Mesenchymal stem cell (in vitro differentiated cells and primary cell): ENCODE measurements around the gene NSMCE1.

Experiments used
- DNase-seq: peaks from one replicate; pipeline ENCODE4 v3.0.0-alpha.2; 2013
- H2AFZ ChIP-seq: one replicate; pipeline ENCODE4 v1.6.1; 2013; ENCODE audit warnings: low read depth, mild to moderate bottlenecking, control low read depth, inconsistent platforms, low read length, moderate library complexity
- H2AK5ac ChIP-seq: 2 replicates; pipeline ENCODE4 v1.6.1; 2013; ENCODE audit warnings: low read length, moderate library complexity, mild to moderate bottlenecking, inconsistent platforms; ENCODE audit not compliant: severe bottlenecking
- H2BK120ac ChIP-seq: one replicate; pipeline ENCODE4 v1.6.1; 2013; ENCODE audit warnings: low read depth, mild to moderate bottlenecking, inconsistent platforms, low read length, moderate library complexity
- H2BK12ac ChIP-seq, 2 experiments: one replicate each; pipeline ENCODE4 v1.6.1; 2013; ENCODE audit warnings: inconsistent platforms in 2 of 2, low read length in 2 of 2, mild to moderate bottlenecking in 2 of 2, moderate library complexity in 2 of 2, control low read depth in 1 of 2
- H2BK15ac ChIP-seq: one replicate; pipeline ENCODE4 v1.6.1; 2013; ENCODE audit warnings: mild to moderate bottlenecking, low read depth, inconsistent platforms; ENCODE audit not compliant: poor library complexity, severe bottlenecking
- H2BK5ac ChIP-seq: 2 replicates; pipeline ENCODE4 v1.6.1; 2013; ENCODE audit warnings: low read depth, mild to moderate bottlenecking, low read length, control low read depth, inconsistent platforms; ENCODE audit not compliant: poor library complexity, severe bottlenecking
- H3K14ac ChIP-seq, 2 experiments: one replicate each; pipeline ENCODE4 v1.6.1; 2013; ENCODE audit warnings: inconsistent platforms in 2 of 2, low read length in 2 of 2, control low read depth in 1 of 2, mild to moderate bottlenecking in 1 of 2, moderate library complexity in 1 of 2
- H3K18ac ChIP-seq, 2 experiments: one replicate each; pipeline ENCODE4 v1.6.1; 2013; ENCODE audit warnings: inconsistent platforms in 2 of 2, low read length in 2 of 2, control low read depth in 1 of 2, low read depth in 1 of 2, mild to moderate bottlenecking in 1 of 2
- H3K23ac ChIP-seq, 2 experiments: one replicate each; pipeline ENCODE4 v1.6.1; 2013; ENCODE audit warnings: inconsistent platforms in 2 of 2, low read length in 2 of 2, mild to moderate bottlenecking in 2 of 2, moderate library complexity in 2 of 2, control low read depth in 1 of 2
- H3K27ac ChIP-seq: 2 replicates; pipeline ENCODE4 v1.5.1; 2013; ENCODE audit warnings: mild to moderate bottlenecking, moderate library complexity, low read length, control low read depth, inconsistent platforms; ENCODE audit not compliant: poor library complexity, severe bottlenecking
- H3K27me3 ChIP-seq, 2 experiments: 2 replicates each; pipeline versions ENCODE4 v1.6.1 to v1.7.0; 2013; ENCODE audit warnings: low read length in 2 of 2, mild to moderate bottlenecking in 2 of 2, moderate library complexity in 2 of 2, control low read depth in 1 of 2, inconsistent platforms in 1 of 2; ENCODE audit not compliant: control insufficient read depth in 1 of 2, insufficient read depth in 1 of 2
- H3K36me3 ChIP-seq, 2 experiments: 2 replicates each; pipeline versions ENCODE4 v1.6.1 to v1.7.0; 2013; ENCODE audit warnings: low read length in 2 of 2, control low read depth in 1 of 2, inconsistent platforms in 1 of 2, low read depth in 1 of 2, mild to moderate bottlenecking in 1 of 2; ENCODE audit not compliant: insufficient read depth in 2 of 2, control insufficient read depth in 1 of 2
- H3K4ac ChIP-seq, 2 experiments: one replicate each; pipeline ENCODE4 v1.6.1; 2013; ENCODE audit warnings: inconsistent platforms in 2 of 2, low read length in 2 of 2, mild to moderate bottlenecking in 2 of 2, moderate library complexity in 2 of 2, control low read depth in 1 of 2, low read depth in 1 of 2
- H3K4me1 ChIP-seq: 2 replicates; pipeline ENCODE4 v1.6.1; 2013; ENCODE audit warnings: low read depth, low read length, control low read depth; ENCODE audit not compliant: control insufficient read depth, insufficient read depth
- H3K4me2 ChIP-seq: 2 replicates; pipeline ENCODE4 v1.6.1; 2013; ENCODE audit warnings: low read length, mild to moderate bottlenecking, inconsistent platforms; ENCODE audit not compliant: poor library complexity, severe bottlenecking
- H3K4me3 ChIP-seq, 2 experiments: 2 replicates each; pipeline versions ENCODE4 v1.5.1 to v1.7.0; 2013; ENCODE audit warnings: low read length in 2 of 2, mild to moderate bottlenecking in 2 of 2, control low read depth in 1 of 2, low read depth in 1 of 2; ENCODE audit not compliant: insufficient read depth in 1 of 2
- H3K79me1 ChIP-seq: replicated peaks from 2 replicates; pipeline ENCODE4 v1.6.1; 2013; ENCODE audit warnings: mild to moderate bottlenecking, control low read depth, low read length, inconsistent platforms; ENCODE audit not compliant: poor library complexity, severe bottlenecking
- H3K9ac ChIP-seq: 2 replicates; pipeline ENCODE4 v1.7.0; 2013; ENCODE audit warnings: mild to moderate bottlenecking, low read length, moderate library complexity
- H3K9me3 ChIP-seq: 2 replicates; pipeline ENCODE4 v1.7.0; 2013; ENCODE audit warnings: mild to moderate bottlenecking, low read length; ENCODE audit not compliant: control insufficient read depth
- H4K8ac ChIP-seq: one replicate; pipeline ENCODE4 v1.6.1; 2013; ENCODE audit warnings: inconsistent platforms, mild to moderate bottlenecking, low read length, moderate library complexity
- H4K91ac ChIP-seq: one replicate; pipeline ENCODE4 v1.6.1; 2013; ENCODE audit warnings: mild to moderate bottlenecking, low read length, inconsistent platforms
- WGBS: methylation state at CpG from one replicate; pipeline ENCODE4 v1.1.7; 2013; ENCODE audit warnings: mixed read lengths; 5-methylcytosine and 5-hydroxymethylcytosine counted together

The NSMCE1 gene

GRCh38 chr16:27287051-27287811 is 18.7 kb upstream of the NSMCE1 start:
- H2BK15ac ChIP-seq, result no peak overlapping the region
- no peak overlapping the region for H4K91ac ChIP-seq
- DNase-seq, result peak; percentile 30
- peak overlapping the region; percentile 68 for H2BK5ac ChIP-seq
- H3K9ac ChIP-seq, result peak overlapping the region; percentile 62
- peaks cover 17% of the 10 kb centered on the region for H3K4me1 ChIP-seq
- no peak overlapping the region for H3K23ac ChIP-seq
- no peaks in the 10 kb centered on the region for H3K27me3 ChIP-seq
- H3K27ac ChIP-seq, result peak overlapping the region; percentile 93
- H4K8ac ChIP-seq, result no peak overlapping the region
- peak overlapping the region; percentile 97 for H2AK5ac ChIP-seq
- no peak overlapping the region for H2AFZ ChIP-seq
- H2BK12ac ChIP-seq, result peak overlapping the region in 1 of 2 experiments; percentile 5
- H3K9me3 ChIP-seq, result no peaks in the 10 kb centered on the region
- H3K4me2 ChIP-seq, result no peak overlapping the region
- peak overlapping the region in 1 of 2 experiments; percentile 19 for H3K18ac ChIP-seq
- H3K36me3 ChIP-seq, result no peaks in the 10 kb centered on the region
- no peak overlapping the region for H3K4me3 ChIP-seq
- no peak overlapping the region for H3K4ac ChIP-seq
- H3K79me1 ChIP-seq, result no peaks in the 10 kb centered on the region
- WGBS, result 90% methylated on average over 8 of the region's 8 CpGs
- H3K14ac ChIP-seq, result no peak overlapping the region
- H2BK120ac ChIP-seq, result no peak overlapping the region

- H3K4ac ChIP-seq, result no peak overlapping the region
- H3K4me2 ChIP-seq, result no peak overlapping the region
Observed at GRCh38 chr16:27286451-27286850, 17.9 kb upstream of the NSMCE1 start.

GRCh38 chr16:27285676-27286196 is 17.2 kb upstream of the NSMCE1 start:
- H2BK15ac ChIP-seq, result peak overlapping the region; percentile 5
- no peak overlapping the region for H3K23ac ChIP-seq
- H4K8ac ChIP-seq, result no peak overlapping the region
- H3K27me3 ChIP-seq, result no peaks in the 10 kb centered on the region
- no peak for DNase-seq
- H3K4me1 ChIP-seq, result peaks cover 13% of the 10 kb centered on the region
- no peak overlapping the region for H2AFZ ChIP-seq
- H3K18ac ChIP-seq, result peak overlapping the region in 1 of 2 experiments; percentile 78
- peak overlapping the region in 1 of 2 experiments; percentile 65 for H3K4ac ChIP-seq
- peak overlapping the region; percentile 11 for H2AK5ac ChIP-seq
- peak overlapping the region; percentile 81 for H2BK5ac ChIP-seq
- H3K4me2 ChIP-seq, result no peak overlapping the region
- H3K27ac ChIP-seq, result peak overlapping the region; percentile 87
- no peak overlapping the region for H4K91ac ChIP-seq
- peak overlapping the region in 1 of 2 experiments; percentile 4 for H2BK12ac ChIP-seq
- peak overlapping the region; percentile 54 for H3K9ac ChIP-seq
- no peaks in the 10 kb centered on the region for H3K36me3 ChIP-seq
- H3K9me3 ChIP-seq, result no peaks in the 10 kb centered on the region
- H3K79me1 ChIP-seq, result no peaks in the 10 kb centered on the region
- H2BK120ac ChIP-seq, result peak overlapping the region; percentile 35
- peak overlapping the region in 1 of 2 experiments; percentile 18 for H3K14ac ChIP-seq
- peak overlapping the region in 1 of 2 experiments; percentile 25 for H3K4me3 ChIP-seq
- WGBS, result 86% methylated on average over 5 of the region's 6 CpGs

More at GRCh38 chr16:27286451-27286850, 17.9 kb upstream of the NSMCE1 start:
- 2% methylated on average over 4 of the region's 4 CpGs for WGBS
- no peaks in the 10 kb centered on the region for H3K36me3 ChIP-seq
- peak overlapping the region in 1 of 2 experiments; percentile 25 for H3K4me3 ChIP-seq
- H2BK12ac ChIP-seq, result peak overlapping the region; percentile 12 to 60
- H3K27ac ChIP-seq, result peak overlapping the region; percentile 93
- peak overlapping the region; percentile 35 for H2BK120ac ChIP-seq
- H3K23ac ChIP-seq, result no peak overlapping the region
- no peak overlapping the region for H3K14ac ChIP-seq
- peak overlapping the region; percentile 19 to 40 for H3K18ac ChIP-seq
- H2AFZ ChIP-seq, result no peak overlapping the region
- H4K8ac ChIP-seq, result peak overlapping the region; percentile 46
- H3K9me3 ChIP-seq, result no peaks in the 10 kb centered on the region
- H4K91ac ChIP-seq, result no peak overlapping the region
- peaks cover 17% of the 10 kb centered on the region for H3K4me1 ChIP-seq
- H3K27me3 ChIP-seq, result no peaks in the 10 kb centered on the region
- H2BK5ac ChIP-seq, result peak overlapping the region; percentile 81
- DNase-seq, result peak; percentile 80
- H2BK15ac ChIP-seq, result no peak overlapping the region
- H3K9ac ChIP-seq, result peak overlapping the region; percentile 62
- peak overlapping the region; percentile 11 for H2AK5ac ChIP-seq
- H3K79me1 ChIP-seq, result no peaks in the 10 kb centered on the region

GRCh38 chr16:27284865-27285675 is 16.5 kb upstream of the NSMCE1 start:
- Histone ChIP-seq H2AK5ac (peak overlapping the region; percentile 69), H3K27ac (no peak overlapping the region), H3K4me2 (no peak overlapping the region), H2BK15ac (no peak overlapping the region), H4K8ac (no peak overlapping the region), H3K4me3 (no peak overlapping the region), H3K23ac (no peak overlapping the region), H3K18ac (no peak overlapping the region), H2BK120ac (no peak overlapping the region), H2BK12ac (no peak overlapping the region), H3K27me3 (no peaks in the 10 kb centered on the region), H3K9ac (no peak overlapping the region), H3K4ac (no peak overlapping the region), H2BK5ac (no peak overlapping the region), H3K4me1 (peaks cover 13% of the 10 kb centered on the region), H4K91ac (no peak overlapping the region), H3K79me1 (no peaks in the 10 kb centered on the region), H3K9me3 (no peaks in the 10 kb centered on the region), H3K36me3 (no peaks in the 10 kb centered on the region), H2AFZ (no peak overlapping the region), H3K14ac (no peak overlapping the region)
- 96% methylated on average over 7 of the region's 7 CpGs for WGBS
- no peak for DNase-seq
